Melanocyte of skin (primary cell): ENCODE results near the gene AP5B1. TPM values are rescaled to one million over a fixed set of nuclear protein-coding genes. Genes with fewer than 3 reads are reported as not detected.

Source experiments
- total RNA-seq, 2 donors: library from RNA; depleted of rRNA; stranded (reverse); fragments of >200 nt; gene quantifications; 2 replicates each; pipeline ENCODE4 v1.2.3, GENCODE V29; 2012

AP5B1 gene, protein sequence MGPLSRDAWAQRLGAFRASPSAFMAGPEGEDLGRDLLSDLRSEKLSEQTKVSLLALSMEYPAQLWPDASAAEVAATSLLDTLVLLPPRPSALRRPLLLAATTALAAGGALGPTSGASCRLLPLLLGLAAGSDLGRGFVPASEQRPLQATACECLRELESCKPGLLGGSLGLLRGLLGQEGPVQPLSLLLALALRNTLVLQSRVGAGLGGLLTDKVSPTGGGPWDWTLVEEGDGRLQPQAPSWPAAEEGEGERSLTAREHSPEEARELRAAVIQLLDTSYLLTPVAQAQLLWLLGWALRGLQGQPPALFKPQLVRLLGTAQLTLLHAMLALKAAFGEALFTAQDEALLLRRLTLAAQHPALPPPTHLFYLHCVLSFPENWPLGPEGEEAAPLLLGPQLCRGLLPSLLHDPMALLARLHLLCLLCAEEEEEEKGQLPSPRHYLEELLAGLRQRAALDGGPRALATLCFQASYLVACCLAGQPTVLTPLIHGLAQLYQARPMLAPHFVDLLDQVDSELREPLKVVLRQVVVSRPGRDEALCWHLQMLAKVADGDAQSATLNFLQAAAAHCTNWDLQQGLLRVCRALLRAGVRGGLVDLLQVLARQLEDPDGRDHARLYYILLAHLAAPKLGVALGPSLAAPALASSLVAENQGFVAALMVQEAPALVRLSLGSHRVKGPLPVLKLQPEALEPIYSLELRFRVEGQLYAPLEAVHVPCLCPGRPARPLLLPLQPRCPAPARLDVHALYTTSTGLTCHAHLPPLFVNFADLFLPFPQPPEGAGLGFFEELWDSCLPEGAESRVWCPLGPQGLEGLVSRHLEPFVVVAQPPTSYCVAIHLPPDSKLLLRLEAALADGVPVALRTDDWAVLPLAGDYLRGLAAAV
- 10 to 100 TPM; 40.6 to 74.3 TPM for total RNA-seq

DNA sequence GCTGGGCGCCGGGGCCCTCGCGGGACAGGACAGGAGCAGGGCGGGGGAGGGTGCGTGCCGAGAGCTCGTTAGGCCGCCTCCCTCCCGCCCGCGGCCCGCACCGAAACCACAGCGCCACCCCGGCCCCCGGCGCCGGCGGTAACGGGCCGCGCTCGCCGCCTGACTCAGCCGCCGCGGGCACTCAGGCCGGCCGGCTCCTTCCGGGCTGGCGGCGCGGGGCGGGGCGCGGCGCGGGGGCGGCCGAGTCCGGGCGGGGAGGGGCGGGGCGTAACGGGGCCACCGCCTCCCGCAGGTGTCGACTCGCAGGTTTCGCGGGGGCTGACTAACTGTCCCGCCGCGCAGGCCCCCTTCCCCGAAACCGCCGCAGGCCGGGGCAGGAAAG, at the start of gene AP5B1:
TSS of gene AP5B1 (minus strand) at position 207 of the 382 bp plus-strand sequence. CDS start 385 bp downstream, outside the sequence.

DNA sequence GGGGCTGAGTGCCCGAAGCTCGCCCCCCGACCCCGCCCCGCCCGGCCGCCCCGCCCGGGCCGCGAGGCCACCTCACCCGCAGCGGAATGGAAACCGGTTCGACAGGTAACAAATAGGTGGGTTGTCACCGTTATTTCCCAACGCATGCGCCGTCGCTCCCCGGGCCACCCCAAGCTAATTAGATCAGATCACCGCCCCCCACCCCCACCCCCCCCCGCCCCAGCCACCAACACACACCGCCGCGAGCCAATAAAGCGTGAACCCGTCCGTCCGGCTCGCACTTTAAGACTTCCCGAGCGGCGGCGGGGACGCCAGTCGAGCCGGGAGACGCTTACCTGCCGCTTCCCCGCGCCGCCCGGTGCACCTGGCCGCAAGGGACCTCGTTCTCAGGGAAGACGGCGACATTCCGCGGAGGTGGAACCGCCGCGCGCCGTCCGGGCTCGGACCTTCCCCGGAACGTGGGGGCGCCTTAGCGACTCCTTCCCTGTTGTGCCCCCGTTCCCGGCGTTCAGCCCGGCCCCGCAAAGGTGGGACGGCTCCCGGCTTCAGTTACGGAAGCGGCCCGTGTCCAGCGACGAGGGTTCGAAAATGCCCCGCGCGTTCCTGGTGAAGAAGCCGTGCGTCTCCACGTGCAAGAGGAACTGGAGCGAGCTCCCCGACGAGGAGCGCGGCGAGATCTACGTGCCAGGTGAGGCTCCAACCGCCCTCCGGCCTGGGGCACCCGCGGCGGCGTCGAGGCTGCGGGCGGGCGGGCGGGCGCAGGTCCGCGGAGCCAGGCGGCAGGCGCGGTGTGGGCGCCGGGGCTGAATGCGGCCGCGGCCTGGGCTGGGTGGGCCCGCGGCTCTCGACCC, 6.2 kb upstream of the AP5B1 start, which contains the start of gene OVOL1:
TSS of gene OVOL1 (plus strand) at position 278 of the 851 bp plus-strand sequence. CDS start at position 589, 311 bp downstream.

Other genes starting within 250 kb of the AP5B1 start
- 10 to 100 TPM in 1 of 2 donors, 1 to 10 TPM in 1; 9.3 to 14.3 TPM for gene LTBP3, start 222.6 kb downstream of the AP5B1 start, total RNA-seq
- 10 to 100 TPM; 40.3 to 75.3 TPM for gene ZNRD2, start 210.5 kb downstream of the AP5B1 start, total RNA-seq
- 10 to 100 TPM; 15.0 to 15.5 TPM for gene FAM89B, start 208.4 kb downstream of the AP5B1 start, total RNA-seq
- 10 to 100 TPM; 18.0 to 49.2 TPM for gene EHBP1L1, start 204.9 kb downstream of the AP5B1 start, total RNA-seq
- gene KCNK7, start 185.2 kb downstream of the AP5B1 start, total RNA-seq, result under 1 TPM; 0.33 to 0.34 TPM
- 100 to 1,000 TPM; 115 to 242 TPM for gene MAP3K11, start 166.8 kb downstream of the AP5B1 start, total RNA-seq
- 10 to 100 TPM; 30.3 to 34.3 TPM for gene PCNX3, start 165.2 kb downstream of the AP5B1 start, total RNA-seq
- 10 to 100 TPM; 28.0 to 31.7 TPM for gene SIPA1, start 142.9 kb downstream of the AP5B1 start, total RNA-seq
- gene RELA, start 118.1 kb downstream of the AP5B1 start, total RNA-seq, result 10 to 100 TPM; 27.3 to 35.8 TPM
- gene KAT5, start 68.7 kb downstream of the AP5B1 start, total RNA-seq, result 10 to 100 TPM; 58.3 to 58.5 TPM
- 10 to 100 TPM; 51.0 to 78.1 TPM for gene RNASEH2C, start 60.2 kb downstream of the AP5B1 start, total RNA-seq
- not detected for gene OVOL1, start 6.1 kb upstream of the AP5B1 start, total RNA-seq
- 1 to 10 TPM in 1 of 2 donors, under 1 TPM in 1; 0.69 to 2.3 TPM for gene SNX32, start 53.0 kb upstream of the AP5B1 start, total RNA-seq
- 1,000 to 10,000 TPM; 1,026 to 1,378 TPM for gene CFL1, start 77.2 kb upstream of the AP5B1 start, total RNA-seq
- gene MUS81, start 79.5 kb upstream of the AP5B1 start, total RNA-seq, result 10 to 100 TPM; 37.9 to 51.0 TPM
- gene EFEMP2, start 91.8 kb upstream of the AP5B1 start, total RNA-seq, result 1 to 10 TPM; 4.3 to 6.5 TPM
- not detected for gene CTSW, start 98.9 kb upstream of the AP5B1 start, total RNA-seq
- 100 to 1,000 TPM; 126 to 165 TPM for gene FIBP, start 107.5 kb upstream of the AP5B1 start, total RNA-seq
- gene CCDC85B, start 109.7 kb upstream of the AP5B1 start, total RNA-seq, result 10 to 100 TPM; 24.8 to 28.6 TPM
- gene FOSL1, start 119.4 kb upstream of the AP5B1 start, total RNA-seq, result 10 to 100 TPM in 1 of 2 donors, 1 to 10 TPM in 1; 1.4 to 39.6 TPM
- 10 to 100 TPM; 13.8 to 14.3 TPM for gene C11orf68, start 138.1 kb upstream of the AP5B1 start, total RNA-seq
- gene DRAP1, start 138.4 kb upstream of the AP5B1 start, total RNA-seq, result 100 to 1,000 TPM in 1 of 2 donors, 10 to 100 TPM in 1; 51.3 to 109 TPM
- gene TSGA10IP, start 164.5 kb upstream of the AP5B1 start, total RNA-seq, result not detected
- gene SART1, start 180.8 kb upstream of the AP5B1 start, total RNA-seq, result 10 to 100 TPM; 27.9 to 30.3 TPM
- 10 to 100 TPM; 28.6 to 52.6 TPM for gene EIF1AD, start 221.2 kb upstream of the AP5B1 start, total RNA-seq
- gene BANF1, start 221.5 kb upstream of the AP5B1 start, total RNA-seq, result 10 to 100 TPM; 10.3 to 27.6 TPM
- not detected for gene CST6, start 231.0 kb upstream of the AP5B1 start, total RNA-seq
- gene CATSPER1, start 245.5 kb upstream of the AP5B1 start, total RNA-seq, result not detected